COLO668 (cell line): Measurements from ENCODE around the gene IZUMO2.

Source experiments
- DNase-seq: peaks from one replicate; lab custom pipeline; 2025; ENCODE audit not compliant: unreplicated experiment; lab: John Stamatoyannopoulos, UW

Gene IZUMO2

DNA sequence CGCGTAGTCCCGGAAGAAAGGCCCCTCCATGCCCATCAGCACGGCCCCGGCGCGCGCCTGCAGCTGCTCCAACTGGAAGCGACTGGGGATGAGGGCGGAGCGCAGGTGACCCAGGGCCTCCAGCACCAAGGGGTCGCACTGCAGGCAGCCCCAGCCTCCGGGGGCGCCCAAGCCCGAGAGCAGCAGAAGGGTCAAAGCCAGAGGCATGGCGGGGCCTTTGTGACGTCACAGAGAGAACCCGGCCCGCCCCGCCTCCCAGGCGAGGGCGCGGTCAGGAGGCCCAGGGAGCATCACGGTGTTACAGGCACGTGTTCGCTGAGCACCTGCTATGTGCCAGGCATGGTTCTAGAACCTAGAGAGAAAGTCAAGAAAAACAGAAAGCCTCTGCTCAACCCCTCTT, at the start of gene IZUMO2:
Gene IZUMO2, minus strand, starts transcription at position 294 of the 400 bp plus-strand sequence. Its CDS starts 87 bp downstream, at position 207.
- peak; percentile 26 for DNase-seq

- DNase-seq = no peak
Measured at GRCh38 chr19:50210425-50210824, 47.3 kb upstream of the IZUMO2 start.

GRCh38 chr19:50209131-50209530, 46.0 kb upstream of the IZUMO2 start:
- DNase-seq = no peak

DNA sequence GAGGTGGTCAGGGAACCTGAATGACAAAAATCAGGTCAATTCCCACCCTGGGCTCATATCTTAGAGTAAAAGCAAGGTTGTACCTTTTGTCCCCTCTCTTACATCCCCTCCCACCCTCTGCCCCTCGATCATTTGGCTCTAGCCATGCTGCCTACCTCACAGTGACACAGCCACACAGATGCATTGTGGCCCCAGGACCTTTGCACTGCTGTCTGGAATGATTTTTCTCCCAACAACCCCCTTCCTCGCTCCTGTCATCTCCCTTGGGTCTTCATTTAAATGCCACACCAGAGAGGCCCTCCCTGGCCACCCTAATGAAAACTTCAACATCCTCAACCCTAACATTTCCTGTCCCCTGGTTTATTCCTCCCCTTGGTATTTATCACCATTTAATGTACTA, 44.6 kb upstream of the IZUMO2 start:
- DNase-seq = no peak

DNA sequence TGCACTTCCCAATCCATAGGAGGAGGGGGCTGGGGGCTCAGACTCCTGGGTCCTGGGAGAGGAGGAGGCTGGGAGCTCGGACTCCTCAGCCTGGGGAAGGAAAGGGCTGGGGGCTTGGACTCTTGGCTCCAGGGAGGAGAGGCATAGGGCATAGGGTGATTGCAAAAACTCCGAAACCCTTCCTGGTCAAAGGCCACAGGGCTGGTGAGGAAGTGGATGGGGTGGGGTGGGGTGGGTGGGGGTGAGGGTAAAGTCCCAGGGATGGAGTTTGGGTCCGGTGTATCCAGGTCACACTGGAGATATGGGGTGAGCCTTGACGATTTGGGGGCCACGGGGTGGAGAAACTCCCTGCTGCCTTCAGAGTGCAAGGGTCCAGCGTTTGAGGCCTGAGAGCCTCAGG, 43.1 kb upstream of the IZUMO2 start:
- no peak for DNase-seq

DNA sequence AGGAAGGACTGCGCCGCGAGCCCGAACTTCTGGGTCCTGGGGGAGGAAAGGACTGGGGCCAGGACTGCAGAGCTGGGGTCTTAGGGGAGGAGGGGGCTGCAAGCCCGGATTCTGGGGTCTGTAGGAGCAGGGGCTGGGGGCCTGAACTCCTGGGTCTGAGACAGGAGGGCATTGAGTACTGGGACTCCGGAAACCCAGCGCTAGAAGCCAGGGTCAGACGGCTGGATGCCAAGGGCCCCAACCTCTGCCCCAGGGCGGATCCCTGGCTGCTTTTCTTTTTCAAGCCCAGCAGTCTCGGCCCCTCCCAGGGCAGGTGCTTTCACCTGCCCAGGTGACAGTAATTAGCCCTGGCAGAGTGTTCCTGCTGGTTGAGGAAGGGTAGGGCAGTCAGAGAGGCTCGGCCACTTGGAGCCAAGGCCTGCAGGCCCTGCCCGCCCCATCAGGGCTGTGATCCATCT, 42.6 kb upstream of the IZUMO2 start:
- peak; percentile 90 for DNase-seq

DNA sequence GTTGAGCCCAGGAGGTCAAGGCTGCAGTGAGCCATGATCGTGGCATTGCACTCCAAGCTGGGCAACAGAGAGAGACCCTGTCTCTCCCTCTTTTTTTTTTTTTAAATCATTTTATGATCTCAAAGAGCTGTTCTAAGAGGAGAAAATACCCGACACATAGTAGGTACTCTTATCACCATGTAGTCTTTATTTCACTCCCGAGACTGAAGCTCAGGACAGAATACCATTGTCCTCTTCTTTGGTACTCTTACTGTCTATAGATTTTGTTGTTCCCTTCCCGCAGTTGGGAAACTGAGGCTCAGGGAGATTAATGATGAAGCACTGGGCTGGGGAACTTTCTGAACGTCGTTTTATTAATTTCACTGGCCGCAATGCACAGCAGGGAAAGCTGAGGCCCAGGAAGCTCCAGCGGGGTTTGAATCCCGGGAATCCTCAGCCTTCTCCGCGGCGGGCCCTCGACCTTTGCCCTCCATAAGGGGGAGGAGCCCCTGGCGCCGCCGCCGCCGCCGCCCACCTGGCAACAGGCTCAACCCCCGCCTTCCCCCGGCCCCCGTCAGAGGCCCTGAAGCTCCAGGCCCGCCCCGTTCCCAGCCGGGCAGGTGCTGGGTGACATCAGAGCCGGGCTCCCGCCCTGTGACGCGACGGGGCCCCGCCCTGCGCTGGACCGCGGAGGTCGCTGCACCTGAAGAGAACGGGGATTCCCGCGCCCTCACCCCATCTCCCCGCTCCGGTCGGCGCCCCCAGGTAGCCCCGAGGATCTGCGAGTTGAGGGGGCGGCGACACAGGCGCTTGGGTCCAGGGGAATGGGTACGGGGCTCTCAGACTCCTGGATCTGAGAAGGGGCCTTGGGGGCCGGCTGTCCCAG, 42.0 kb upstream of the IZUMO2 start:
- DNase-seq = peak; percentile 97

DNA sequence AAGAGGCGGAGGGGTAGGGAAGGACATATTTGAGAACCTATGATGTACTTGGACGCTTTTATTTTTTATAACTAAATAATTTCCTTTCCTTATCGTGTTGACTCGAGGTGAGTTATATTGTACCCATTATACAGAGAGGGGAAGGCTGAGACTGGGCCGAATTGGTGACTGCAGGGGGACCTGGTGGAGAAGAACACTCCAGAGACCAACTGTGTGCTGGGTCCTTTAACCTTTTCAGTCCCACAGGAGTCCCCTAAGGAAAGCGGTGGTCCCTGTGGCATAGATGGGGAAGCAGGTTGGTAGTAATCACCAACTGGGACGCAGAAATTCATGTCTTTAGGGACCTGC, 41.0 kb upstream of the IZUMO2 start:
- DNase-seq = no peak

GRCh38 chr19:50203281-50204080, 40.4 kb upstream of the IZUMO2 start, which contains the start of gene MYH14:
Gene MYH14 (plus strand): TSS chr19:50203622. CDS start chr19:50210366, 6,744 bp downstream.
- DNase-seq = peak; percentile 95

- no peak for DNase-seq
Measured at GRCh38 chr19:50202962-50203280, 39.8 kb upstream of the IZUMO2 start.

DNA sequence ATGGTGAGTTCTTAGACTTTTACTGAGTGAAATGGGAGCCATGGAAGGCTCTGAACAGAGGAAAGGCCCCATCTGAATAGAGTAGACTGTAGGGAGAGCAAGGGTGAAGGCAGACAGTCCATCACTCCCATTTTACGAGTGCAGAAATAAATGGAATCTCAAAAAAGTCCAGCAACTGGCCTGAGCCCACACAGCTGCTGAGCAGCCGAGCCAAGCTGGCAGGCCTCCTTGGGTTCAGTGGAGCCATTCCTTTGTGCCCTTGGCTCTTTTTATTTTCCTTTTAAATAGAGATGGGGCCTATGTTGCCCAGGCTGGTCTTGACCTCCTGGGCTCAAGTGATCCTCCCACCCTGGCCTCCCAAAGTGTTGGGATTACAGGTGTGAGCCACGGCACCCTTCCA, 39.3 kb upstream of the IZUMO2 start:
- DNase-seq = no peak

DNA sequence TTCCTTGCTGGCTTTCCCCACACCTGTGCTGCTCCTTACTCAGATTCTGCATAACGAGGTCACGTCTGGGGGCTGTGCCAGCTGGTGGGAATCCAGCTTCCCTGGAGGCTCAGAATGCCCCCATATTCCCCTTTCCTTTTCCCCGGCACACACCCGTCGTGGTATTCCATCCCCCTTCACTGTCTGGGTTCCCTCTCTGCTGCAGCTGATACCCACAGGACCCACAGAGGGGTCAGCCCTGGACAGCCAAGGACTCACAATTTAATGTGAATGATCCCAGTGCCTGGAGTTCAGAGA, 36.1 kb upstream of the IZUMO2 start:
- DNase-seq = no peak

GRCh38 chr19:50198431-50199258, 35.6 kb upstream of the IZUMO2 start:
- no peak for DNase-seq

- DNase-seq = no peak
Measured at GRCh38 chr19:50197348-50197747, 34.3 kb upstream of the IZUMO2 start.

GRCh38 chr19:50196322-50196932, 33.3 kb upstream of the IZUMO2 start:
- no peak for DNase-seq

- DNase-seq = no peak
Measured at GRCh38 chr19:50195224-50195623, 32.1 kb upstream of the IZUMO2 start.

DNA sequence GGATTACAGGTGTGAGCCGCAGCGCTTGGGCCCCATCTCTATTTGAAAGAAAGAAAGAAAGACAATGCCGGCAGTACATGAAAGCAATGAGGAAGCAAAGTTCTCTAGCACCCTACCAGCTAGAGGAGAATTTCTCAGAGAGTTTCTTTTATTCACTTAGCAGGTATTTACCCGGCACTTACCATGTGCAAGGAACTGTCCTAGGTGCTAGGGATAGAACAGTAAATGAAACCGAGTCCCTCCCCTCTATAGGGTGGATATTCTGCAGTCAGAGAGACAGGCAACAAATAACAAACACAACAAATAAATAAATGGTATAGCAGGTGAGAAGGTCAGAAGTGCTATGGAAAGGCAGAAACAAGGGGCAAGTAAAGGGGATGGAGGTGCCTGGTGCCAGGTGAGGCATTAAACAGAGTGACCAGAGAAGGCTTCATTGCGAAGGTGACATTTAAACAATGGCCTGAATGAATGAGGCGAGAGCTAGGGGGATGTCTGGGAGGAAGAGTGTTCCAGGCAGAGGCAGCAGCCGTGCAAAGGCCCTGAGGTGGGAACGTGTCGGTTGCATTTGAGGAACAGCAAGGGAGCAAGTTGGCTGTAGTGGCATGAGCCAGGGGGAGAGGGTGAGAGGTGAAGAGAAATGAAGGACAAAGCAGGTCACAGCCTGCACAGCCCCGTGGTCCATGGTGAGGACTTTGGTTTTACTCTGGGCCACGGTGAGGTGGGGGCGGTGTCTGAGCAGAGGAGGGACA, 29.6 kb upstream of the IZUMO2 start:
- no peak for DNase-seq

- peak; percentile 17 for DNase-seq
Measured at GRCh38 chr19:50191216-50191615, 28.1 kb upstream of the IZUMO2 start.

DNA sequence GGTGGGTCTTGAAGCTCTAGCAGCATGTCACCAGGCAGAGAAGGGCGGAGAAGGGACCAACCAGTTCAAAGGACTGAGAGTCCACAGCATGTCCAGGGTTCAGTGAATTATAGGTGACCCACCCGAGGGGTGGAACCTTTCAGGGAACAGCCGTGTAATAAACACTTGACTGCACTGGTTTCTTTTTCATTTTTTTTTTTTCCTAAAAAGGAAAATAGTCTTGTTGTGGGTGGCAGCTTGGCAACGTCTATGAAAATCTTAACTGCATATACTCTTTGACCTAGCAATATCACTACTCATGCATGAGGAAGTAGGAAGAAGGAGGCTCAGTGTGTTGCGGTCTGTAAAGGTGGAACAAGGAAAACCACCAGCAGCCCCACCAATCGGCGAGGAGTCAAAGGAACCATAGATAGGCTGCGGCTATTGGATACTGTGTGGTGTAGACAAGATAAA, 27.4 kb upstream of the IZUMO2 start:
- no peak for DNase-seq

DNA sequence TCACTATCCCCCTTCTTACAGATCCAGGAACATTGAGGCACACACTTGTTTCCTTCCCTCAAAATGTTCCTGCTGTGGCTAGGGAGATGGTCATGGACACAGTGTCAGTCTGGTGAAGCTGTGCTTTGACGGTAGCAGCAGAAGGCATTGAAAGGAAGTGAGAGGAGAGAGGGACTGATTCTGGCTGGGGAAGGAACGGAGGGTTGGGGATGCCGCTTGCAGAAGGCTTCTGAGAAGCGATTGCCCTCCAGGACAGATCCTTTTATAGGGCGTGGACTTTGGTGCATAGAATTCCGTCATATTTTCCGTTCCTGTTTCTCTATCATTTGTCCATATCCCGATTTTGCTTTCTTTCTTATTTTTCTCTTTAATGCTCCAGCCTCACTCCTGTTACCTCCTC, 26.2 kb upstream of the IZUMO2 start:
- no peak for DNase-seq
